Caco-2 (cell line): Measurements from ENCODE around the gene TUBB8. TPM values are rescaled to one million over a fixed set of nuclear protein-coding genes. Genes with fewer than 3 reads are reported as not detected.
"Not testable (repeated sequence)": the region's sequence is repeated elsewhere in the genome, so short reads cannot be mapped to it uniquely, and the experiment has no call there.

Experiments
- BruUV-seq: library from RNA; stranded (reverse); fragments of 400-500 nt; replicated peaks from 2 replicates; lab custom pipeline; 2021; lab: Mats Ljungman, UMichigan
- CTCF ChIA-PET: fragments of 300-600 bp; sonication (Branson Sonifier 250); formaldehyde crosslinking; loops from one replicate; lab custom pipeline; 2022; ENCODE audit warnings: antibody characterized with exemption; lab: Charles Lee
- POLR2A ChIA-PET: fragments of 300-600 bp; sonication (Branson Sonifier 250); formaldehyde crosslinking; loops from one replicate; lab custom pipeline; 2022; ENCODE audit warnings: antibody characterized with exemption; lab: Charles Lee
- DNase-seq, 2 experiments: peaks; one replicate each; pipeline versions ENCODE4 v3.0.0 to v3.0.0-alpha.2; 2020 to 2022
- H3K27me3 ChIP-seq: replicated peaks from 2 replicates; pipeline ENCODE4 v1.6.0; 2011; ENCODE audit warnings: low read length; ENCODE audit not compliant: control insufficient read depth, insufficient read depth
- H3K36me3 ChIP-seq: 2 replicates; pipeline ENCODE4 v1.5.1; 2011; ENCODE audit warnings: low read length; ENCODE audit not compliant: control insufficient read depth, insufficient read depth
- H3K4me1 ChIP-seq: fragments of 250-450 bp; sonication (Bioruptor Pico); 2 replicates; pipeline ENCODE4 v1.5.1; 2020; ENCODE audit warnings: mild to moderate bottlenecking
- H3K4me3 ChIP-seq: 2 replicates; pipeline ENCODE4 v1.5.1; 2011; ENCODE audit warnings: low read depth, mild to moderate bottlenecking, control low read depth, low read length
- H3K9me3 ChIP-seq: fragments of 250-450 bp; sonication (Bioruptor Pico); 2 replicates; pipeline ENCODE4 v1.5.1; 2020; ENCODE audit warnings: mild to moderate bottlenecking, moderate library complexity
- H3K27ac Mint-ChIP-seq: one replicate; pipeline ENCODE4 v1.8.0; 2022; ENCODE audit warnings: mixed read lengths; ENCODE audit not compliant: unreplicated experiment
- H3K27me3 Mint-ChIP-seq: one replicate; pipeline ENCODE4 v1.8.0; 2022; ENCODE audit warnings: mixed read lengths; ENCODE audit not compliant: insufficient read depth, unreplicated experiment
- H3K36me3 Mint-ChIP-seq: one replicate; pipeline ENCODE4 v1.8.0; 2022; ENCODE audit warnings: mild to moderate bottlenecking, mixed read lengths; ENCODE audit not compliant: insufficient read depth, unreplicated experiment
- H3K4me1 Mint-ChIP-seq: one replicate; pipeline ENCODE4 v1.8.0; 2022; ENCODE audit warnings: low read depth, mixed read lengths; ENCODE audit not compliant: unreplicated experiment
- H3K4me3 Mint-ChIP-seq: one replicate; pipeline ENCODE4 v1.8.0; 2022; ENCODE audit warnings: mild to moderate bottlenecking, moderate library complexity, mixed read lengths; ENCODE audit not compliant: unreplicated experiment
- H3K9me3 Mint-ChIP-seq: one replicate; pipeline ENCODE4 v1.8.0; 2022; ENCODE audit warnings: mixed read lengths; ENCODE audit not compliant: unreplicated experiment
- CTCF ChIP-seq, 2 experiments: fragments of 200-600 bp in 1 of 2; IDR thresholded peaks; 1 replicate in 1 of 2; 2 replicates in 1 of 2; pipeline versions ENCODE4 v1.5.1 to v1.8.0; 2011 to 2022; ENCODE audit warnings: antibody characterized with exemption in 1 of 2, control low read depth in 1 of 2, inconsistent platforms in 1 of 2, low read depth in 1 of 2, low read length in 1 of 2, mild to moderate bottlenecking in 1 of 2, moderate library complexity in 1 of 2; ENCODE audit not compliant: insufficient read depth in 1 of 2, severe bottlenecking in 1 of 2, unreplicated experiment in 1 of 2
- intact Hi-C: fragments of 100-400 bp; cut with micrococcal nuclease; formaldehyde crosslinking; loops from one replicate; pipeline ENCODE4 v1.10.0; 2022; ENCODE audit not compliant: unreplicated experiment
- total RNA-seq: library from RNA; stranded (reverse); gene quantifications from 2 replicates; pipeline ENCODE4 v1.2.3, GENCODE V29; 2022

Gene TUBB8
- total RNA-seq, 1 experiment from 2014 or later: not detected

GRCh38 chr10:73543-74265, 24.6 kb upstream of the TUBB8 start:
- H3K36me3 ChIP-seq, H3K4me1 ChIP-seq, H3K27me3 ChIP-seq, H3K27me3 Mint-ChIP-seq, H3K4me3 Mint-ChIP-seq, POLR2A ChIA-PET, H3K9me3 ChIP-seq, H3K9me3 Mint-ChIP-seq, H3K36me3 Mint-ChIP-seq, BruUV-seq, intact Hi-C loops, H3K27ac Mint-ChIP-seq, H3K4me1 Mint-ChIP-seq: not testable (repeated sequence)
- peak in 1 of 2 experiments; percentile 50 for DNase-seq
- peak; percentile 23 to 25 for TF ChIP-seq CTCF (IDR thresholded peaks at IDR 0.05; ENCODE audit: insufficient read depth in 1 of 2, low read depth in 1 of 2, low read length in 1 of 2, severe bottlenecking in 1 of 2, unreplicated experiment in 1 of 2)
- peak overlapping the region; percentile 10 for H3K4me3 ChIP-seq
- CTCF ChIA-PET: interaction anchor here (0.8 kb wide), 1 partner anchor 939 kb away, joined by 3 read pairs; no protein-coding TSS in a partner anchor

- H3K27ac Mint-ChIP-seq: not testable (repeated sequence)
Observed at GRCh38 chr10:68156-68555, 19.1 kb upstream of the TUBB8 start.

GRCh38 chr10:49926-50325, 830 bp upstream of the TUBB8 start:
- H3K9me3 Mint-ChIP-seq, intact Hi-C loops, H3K27me3 Mint-ChIP-seq, H3K36me3 Mint-ChIP-seq, BruUV-seq, H3K36me3 ChIP-seq, H3K4me3 ChIP-seq, DNase-seq, H3K4me1 Mint-ChIP-seq, H3K4me3 Mint-ChIP-seq, H3K4me1 ChIP-seq, H3K9me3 ChIP-seq, POLR2A ChIA-PET, CTCF ChIA-PET, H3K27me3 ChIP-seq, H3K27ac Mint-ChIP-seq: not testable (repeated sequence)

More at GRCh38 chr10:68156-68555, 19.1 kb upstream of the TUBB8 start:
- DNase-seq, BruUV-seq, intact Hi-C loops, H3K4me3 ChIP-seq, H3K4me1 Mint-ChIP-seq, H3K27me3 Mint-ChIP-seq, H3K9me3 Mint-ChIP-seq, H3K9me3 ChIP-seq, H3K4me1 ChIP-seq, H3K4me3 Mint-ChIP-seq, H3K36me3 ChIP-seq, H3K36me3 Mint-ChIP-seq, H3K27me3 ChIP-seq, POLR2A ChIA-PET: not testable (repeated sequence)
- CTCF ChIA-PET: interaction anchor here (0.6 kb wide), 1 partner anchor 27 kb away, joined by 3 read pairs; no protein-coding TSS in a partner anchor

- POLR2A ChIA-PET, H3K27me3 ChIP-seq, H3K36me3 Mint-ChIP-seq, H3K4me1 ChIP-seq, BruUV-seq, H3K27ac Mint-ChIP-seq, H3K9me3 ChIP-seq, H3K36me3 ChIP-seq, DNase-seq, H3K4me3 ChIP-seq, H3K27me3 Mint-ChIP-seq, H3K4me3 Mint-ChIP-seq, H3K4me1 Mint-ChIP-seq, H3K9me3 Mint-ChIP-seq, intact Hi-C loops: not testable (repeated sequence)
- CTCF ChIA-PET: interaction anchor here (0.6 kb wide), 1 partner anchor 28 kb away, joined by 4 read pairs; no protein-coding TSS in a partner anchor
Observed at GRCh38 chr10:47864-48263, 1.2 kb downstream of the TUBB8 start.

GRCh38 chr10:13315-13635, 35.8 kb downstream of the TUBB8 start:
- intact Hi-C loops, H3K4me3 ChIP-seq, H3K27ac Mint-ChIP-seq, H3K27me3 ChIP-seq, H3K27me3 Mint-ChIP-seq, H3K36me3 ChIP-seq, DNase-seq, H3K4me1 Mint-ChIP-seq, POLR2A ChIA-PET, BruUV-seq, H3K4me3 Mint-ChIP-seq, H3K9me3 ChIP-seq, CTCF ChIA-PET, H3K4me1 ChIP-seq, H3K9me3 Mint-ChIP-seq, H3K36me3 Mint-ChIP-seq: not testable (repeated sequence)

GRCh38 chr10:12444-13314, 36.4 kb downstream of the TUBB8 start:
- H3K27me3 ChIP-seq, H3K9me3 ChIP-seq, H3K4me1 ChIP-seq, H3K4me3 Mint-ChIP-seq, DNase-seq, H3K36me3 ChIP-seq, H3K27ac Mint-ChIP-seq, POLR2A ChIA-PET, intact Hi-C loops, H3K36me3 Mint-ChIP-seq, CTCF ChIA-PET, BruUV-seq, H3K9me3 Mint-ChIP-seq, H3K4me1 Mint-ChIP-seq, H3K4me3 ChIP-seq, H3K27me3 Mint-ChIP-seq: not testable (repeated sequence)
